Calu3 (cell line): ENCODE results near the gene DNAJB8. TPM values are rescaled to one million over a fixed set of nuclear protein-coding genes. Genes with fewer than 3 reads are reported as not detected.

ENCODE experiments used
- BruUV-seq: library from RNA; stranded (reverse); fragments of 400-500 nt; replicated peaks from 2 replicates; lab custom pipeline; 2021; lab: Mats Ljungman, UMichigan
- CTCF ChIA-PET: fragments of 300-600 bp; sonication (Branson Sonifier 250); formaldehyde crosslinking; loops from one replicate; lab custom pipeline; 2022; ENCODE audit warnings: antibody characterized with exemption; lab: Charles Lee
- DNase-seq: peaks from one replicate; pipeline ENCODE4 v3.0.0; 2022
- H3K27ac Mint-ChIP-seq: one replicate; pipeline ENCODE4 v1.8.0; 2022; ENCODE audit warnings: mixed read lengths; ENCODE audit not compliant: unreplicated experiment
- H3K27me3 Mint-ChIP-seq: one replicate; pipeline ENCODE4 v1.8.0; 2022; ENCODE audit warnings: mixed read lengths; ENCODE audit not compliant: unreplicated experiment
- H3K36me3 Mint-ChIP-seq: one replicate; pipeline ENCODE4 v1.8.0; 2022; ENCODE audit warnings: mild to moderate bottlenecking, moderate library complexity, mixed read lengths; ENCODE audit not compliant: insufficient read depth, unreplicated experiment
- H3K4me1 Mint-ChIP-seq: one replicate; pipeline ENCODE4 v1.8.0; 2022; ENCODE audit warnings: mild to moderate bottlenecking, low read depth, mixed read lengths; ENCODE audit not compliant: unreplicated experiment
- H3K4me3 Mint-ChIP-seq: one replicate; pipeline ENCODE4 v1.8.0; 2022; ENCODE audit warnings: mild to moderate bottlenecking, low read depth, moderate library complexity, mixed read lengths; ENCODE audit not compliant: unreplicated experiment
- H3K9me3 Mint-ChIP-seq: one replicate; pipeline ENCODE4 v1.8.0; 2022; ENCODE audit warnings: low read depth, mixed read lengths; ENCODE audit not compliant: unreplicated experiment
- intact Hi-C: fragments of 100-400 bp; cut with micrococcal nuclease; formaldehyde crosslinking; loops from one replicate; pipeline ENCODE4 v1.10.0; 2022; ENCODE audit not compliant: unreplicated experiment
- total RNA-seq: library from RNA; stranded (reverse); gene quantifications from 2 replicates; pipeline ENCODE4 v1.2.3, GENCODE V29; 2022
- TF ChIP-seq, protein P1 (sequence below): fragments of 200-600 bp; IDR thresholded peaks from one replicate; pipeline ENCODE4 v1.8.0; 2022; ENCODE audit warnings: antibody characterized with exemption; ENCODE audit not compliant: unreplicated experiment

The DNAJB8 gene
- total RNA-seq, 1 experiment from 2014 or later: not detected

DNA sequence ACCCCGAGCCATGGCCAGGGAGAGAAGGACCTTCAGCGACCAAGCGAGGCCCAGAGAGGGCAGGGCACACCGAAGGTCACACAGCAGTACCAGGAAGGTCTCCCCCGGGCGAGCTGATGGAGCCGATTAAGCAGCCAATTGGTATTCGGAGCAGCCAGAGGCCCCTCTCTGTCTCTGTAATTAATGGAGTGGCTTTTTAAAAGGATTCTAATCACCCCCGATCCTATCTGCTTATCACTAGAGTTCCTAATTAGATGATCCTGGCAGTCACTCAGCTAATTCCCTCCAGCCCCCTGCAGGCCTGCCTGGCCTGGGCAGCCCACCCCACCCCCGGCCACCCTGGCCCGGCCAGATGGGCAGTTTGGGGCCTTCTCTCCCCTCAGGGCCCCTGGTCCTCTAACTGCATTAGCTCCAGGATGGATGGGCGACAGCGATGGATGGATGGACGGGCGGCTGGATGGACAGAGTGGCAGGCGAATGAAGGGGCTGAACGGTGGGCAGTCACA lies 1.6 kb upstream of the DNAJB8 start:
- no peak for DNase-seq
- no TSS peak for BruUV-seq
- Mint-ChIP-seq H3K4me3 (no peak overlapping the region), H3K27ac (no peak overlapping the region), H3K27me3 (peaks cover 91% of the 10 kb centered on the region), H3K4me1 (no peaks in the 10 kb centered on the region), H3K9me3 (no peaks in the 10 kb centered on the region), H3K36me3 (no peaks in the 10 kb centered on the region)
- CTCF ChIA-PET: interaction anchor here (0.6 kb wide), 1 partner anchor 184 kb away, joined by 6 read pairs; no protein-coding TSS in a partner anchor
- TF ChIP-seq, protein P1, sequence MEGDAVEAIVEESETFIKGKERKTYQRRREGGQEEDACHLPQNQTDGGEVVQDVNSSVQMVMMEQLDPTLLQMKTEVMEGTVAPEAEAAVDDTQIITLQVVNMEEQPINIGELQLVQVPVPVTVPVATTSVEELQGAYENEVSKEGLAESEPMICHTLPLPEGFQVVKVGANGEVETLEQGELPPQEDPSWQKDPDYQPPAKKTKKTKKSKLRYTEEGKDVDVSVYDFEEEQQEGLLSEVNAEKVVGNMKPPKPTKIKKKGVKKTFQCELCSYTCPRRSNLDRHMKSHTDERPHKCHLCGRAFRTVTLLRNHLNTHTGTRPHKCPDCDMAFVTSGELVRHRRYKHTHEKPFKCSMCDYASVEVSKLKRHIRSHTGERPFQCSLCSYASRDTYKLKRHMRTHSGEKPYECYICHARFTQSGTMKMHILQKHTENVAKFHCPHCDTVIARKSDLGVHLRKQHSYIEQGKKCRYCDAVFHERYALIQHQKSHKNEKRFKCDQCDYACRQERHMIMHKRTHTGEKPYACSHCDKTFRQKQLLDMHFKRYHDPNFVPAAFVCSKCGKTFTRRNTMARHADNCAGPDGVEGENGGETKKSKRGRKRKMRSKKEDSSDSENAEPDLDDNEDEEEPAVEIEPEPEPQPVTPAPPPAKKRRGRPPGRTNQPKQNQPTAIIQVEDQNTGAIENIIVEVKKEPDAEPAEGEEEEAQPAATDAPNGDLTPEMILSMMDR: no peak
- intact Hi-C loops: no loop called here

DNA sequence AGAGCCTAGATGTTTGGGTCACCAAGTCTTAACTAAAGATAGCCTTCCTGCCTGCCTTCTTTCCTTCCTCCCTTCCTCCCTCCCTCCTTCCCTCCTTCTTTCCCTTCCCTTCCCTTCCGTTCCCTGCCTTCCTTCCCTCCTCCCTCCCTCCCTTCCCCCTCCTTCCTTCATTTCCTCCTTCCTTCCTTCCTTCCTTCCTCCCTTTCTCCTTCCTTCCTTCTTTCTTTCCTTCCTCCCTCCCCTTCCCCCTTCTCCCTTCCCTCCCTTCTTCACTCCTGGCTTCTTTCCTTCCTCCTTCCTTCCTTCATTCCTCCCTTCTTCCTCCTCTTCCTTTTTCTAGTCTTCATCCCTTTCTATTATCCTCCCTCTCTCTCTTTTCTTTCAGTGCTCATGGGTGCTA lies 2.0 kb downstream of the DNAJB8 start:
- Mint-ChIP-seq H3K27ac (no peak overlapping the region), H3K4me1 (no peaks in the 10 kb centered on the region), H3K27me3 (peaks cover 91% of the 10 kb centered on the region), H3K36me3 (no peaks in the 10 kb centered on the region), H3K4me3 (no peak overlapping the region), H3K9me3 (no peaks in the 10 kb centered on the region)
- intact Hi-C loops: no loop called here
- DNase-seq: no peak
- TF ChIP-seq, protein P1: no peak
- CTCF ChIA-PET: interaction anchor here (0.9 kb wide), 1 partner anchor 30 kb away, joined by 3 read pairs; no protein-coding TSS in a partner anchor
- no TSS peak for BruUV-seq

DNA sequence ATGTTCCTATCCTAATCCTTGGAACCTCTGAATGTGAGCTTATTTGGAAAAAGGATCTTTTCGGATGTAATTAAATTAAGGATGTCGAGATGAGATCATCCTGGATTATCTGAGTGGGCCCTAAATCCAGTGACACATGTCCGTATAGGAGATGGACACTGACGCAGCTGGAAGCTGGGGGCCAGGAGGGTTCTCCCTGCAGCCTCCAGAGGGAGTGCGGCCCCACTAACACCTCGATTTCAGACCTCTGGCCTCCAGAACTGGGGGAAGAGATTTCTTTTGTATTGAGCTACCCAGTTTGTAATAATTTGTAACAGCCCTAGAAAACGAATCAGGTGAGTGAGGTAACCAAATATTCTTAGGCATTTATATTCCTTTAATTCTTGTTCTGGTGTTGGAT lies 2.5 kb downstream of the DNAJB8 start:
- Mint-ChIP-seq H3K27me3 (peaks cover 97% of the 10 kb centered on the region), H3K4me1 (no peaks in the 10 kb centered on the region), H3K9me3 (no peaks in the 10 kb centered on the region), H3K36me3 (no peaks in the 10 kb centered on the region), H3K27ac (no peak overlapping the region), H3K4me3 (no peak overlapping the region)
- CTCF ChIA-PET: interaction anchor here (0.9 kb wide), 1 partner anchor 29 kb away, joined by 3 read pairs; no protein-coding TSS in a partner anchor
- BruUV-seq: no TSS peak
- intact Hi-C loops: no loop called here
- TF ChIP-seq, protein P1: no peak
- no peak for DNase-seq

DNA sequence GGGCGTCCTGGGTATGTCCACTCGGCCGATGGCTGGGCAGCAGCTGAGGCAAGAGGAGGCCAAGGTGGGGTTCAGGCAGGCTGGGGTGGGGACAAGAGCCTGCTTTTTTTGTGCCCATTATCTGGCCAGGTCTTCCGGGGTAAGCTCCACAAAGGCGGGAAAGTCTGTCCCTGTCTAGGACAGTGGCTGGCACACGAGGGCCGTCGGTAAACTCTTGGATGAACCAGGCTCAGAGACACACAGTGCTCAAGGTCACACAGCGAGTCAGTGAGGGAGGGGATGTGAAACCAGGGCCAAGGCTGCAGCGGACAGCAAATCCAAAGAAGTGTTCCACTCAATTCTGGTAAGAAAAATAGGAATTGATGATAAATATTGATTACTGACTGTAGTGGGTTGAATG lies 2.9 kb downstream of the DNAJB8 start:
- Mint-ChIP-seq H3K27me3 (peaks cover 97% of the 10 kb centered on the region), H3K27ac (no peak overlapping the region), H3K4me1 (no peaks in the 10 kb centered on the region), H3K36me3 (no peaks in the 10 kb centered on the region), H3K4me3 (no peak overlapping the region), H3K9me3 (no peaks in the 10 kb centered on the region)
- TF ChIP-seq, protein P1: no peak
- CTCF ChIA-PET: interaction anchor here (0.9 kb wide), 1 partner anchor 29 kb away, joined by 3 read pairs; no protein-coding TSS in a partner anchor
- intact Hi-C loops: no loop called here
- DNase-seq: no peak
- no TSS peak for BruUV-seq
